Stimulated activated CD8-positive, alpha-beta memory T cell treated with anti-CD3 and anti-CD28 coated beads, Interleukin-7, amount 100 ng/mL, for 1 hour (primary cell): ENCODE results near the gene LANCL1.

Experiments used
- DNase-seq, 2 donors: peaks; one replicate each; pipeline ENCODE4 v3.0.0-alpha.2; 2020; ENCODE audit warnings: low read depth in 2 of 2

The LANCL1 gene, protein sequence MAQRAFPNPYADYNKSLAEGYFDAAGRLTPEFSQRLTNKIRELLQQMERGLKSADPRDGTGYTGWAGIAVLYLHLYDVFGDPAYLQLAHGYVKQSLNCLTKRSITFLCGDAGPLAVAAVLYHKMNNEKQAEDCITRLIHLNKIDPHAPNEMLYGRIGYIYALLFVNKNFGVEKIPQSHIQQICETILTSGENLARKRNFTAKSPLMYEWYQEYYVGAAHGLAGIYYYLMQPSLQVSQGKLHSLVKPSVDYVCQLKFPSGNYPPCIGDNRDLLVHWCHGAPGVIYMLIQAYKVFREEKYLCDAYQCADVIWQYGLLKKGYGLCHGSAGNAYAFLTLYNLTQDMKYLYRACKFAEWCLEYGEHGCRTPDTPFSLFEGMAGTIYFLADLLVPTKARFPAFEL

GRCh38 chr2:210476194-210477128 lies at the start of gene LANCL1:
Gene LANCL1, minus strand, starts transcription at chr2:210476759. Its CDS starts 363 bp downstream, at chr2:210476396.
- peak; percentile 57 to 65 for DNase-seq

GRCh38 chr2:210524533-210524932 lies 48.0 kb upstream of the LANCL1 start:
- no peak for DNase-seq

DNA sequence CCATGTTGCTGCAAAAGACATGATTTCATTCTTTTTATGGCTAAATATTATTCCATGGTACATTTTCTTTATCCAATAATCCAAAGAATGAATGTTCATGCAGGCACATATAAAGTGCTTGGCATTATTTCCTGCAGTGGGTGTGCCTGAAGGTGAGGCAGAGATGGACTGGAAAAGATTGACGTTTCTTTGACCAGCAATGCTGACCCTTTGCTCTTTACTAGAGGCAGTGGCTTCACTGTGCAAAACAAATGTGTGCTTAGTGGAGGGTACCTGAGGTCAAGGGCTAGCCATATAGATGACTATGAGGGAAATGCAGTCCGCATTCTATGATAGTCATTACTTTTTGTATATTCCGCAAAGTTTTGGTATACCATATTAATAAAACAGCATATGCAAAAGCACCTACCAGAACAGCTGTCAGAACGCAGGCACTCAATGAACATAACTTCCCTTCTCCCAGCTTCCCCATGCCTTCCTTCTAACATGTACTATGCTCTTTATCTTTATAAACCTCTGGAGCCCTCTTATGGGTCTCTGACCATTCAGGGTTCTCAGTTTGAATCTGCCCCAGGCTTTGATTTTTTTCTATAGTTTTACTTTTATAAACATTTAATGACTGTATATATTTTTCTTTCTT lies 47.2 kb upstream of the LANCL1 start:
- no peak for DNase-seq

- DNase-seq: no peak
Measured at GRCh38 chr2:210522399-210522798, 45.8 kb upstream of the LANCL1 start.

DNA sequence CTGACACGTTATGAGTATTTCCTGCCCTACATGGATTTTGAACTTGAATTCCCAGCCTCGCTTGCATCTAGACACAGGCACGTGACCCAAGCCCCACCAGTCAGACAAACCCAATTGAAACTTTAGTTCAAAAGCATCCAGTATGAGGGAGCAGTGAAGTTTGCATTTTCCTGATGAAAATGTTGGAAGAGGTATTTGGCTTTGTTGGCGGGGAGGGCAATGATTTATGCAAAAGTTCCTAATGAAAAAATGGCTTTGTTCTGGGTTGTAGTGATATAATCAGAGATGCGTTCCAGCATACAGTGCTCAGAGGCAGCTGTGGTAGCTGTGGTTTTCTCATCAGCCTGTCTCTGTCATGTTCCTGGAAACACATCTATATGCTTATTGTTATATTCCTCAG lies 43.0 kb upstream of the LANCL1 start:
- DNase-seq: no peak

DNA sequence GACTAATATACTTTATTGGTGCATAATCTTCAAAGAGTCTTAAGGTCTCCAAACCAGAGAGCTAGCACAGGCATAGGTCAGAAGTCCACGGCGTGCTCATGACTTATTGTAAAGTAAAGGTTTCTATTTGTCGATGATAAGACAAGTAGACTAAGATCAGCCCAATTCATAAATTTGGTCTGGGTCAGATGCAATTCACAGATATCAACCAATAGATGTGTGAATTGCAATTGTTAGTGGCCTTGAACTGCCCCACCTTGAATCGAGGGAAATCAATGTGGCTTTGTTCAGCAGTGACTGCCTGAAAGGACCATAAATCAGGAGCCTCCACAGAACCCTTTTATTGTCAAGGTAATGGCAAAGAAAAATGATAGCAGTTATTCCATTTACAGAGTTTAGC lies 40.7 kb upstream of the LANCL1 start:
- no peak for DNase-seq

GRCh38 chr2:210515911-210516310 lies 39.4 kb upstream of the LANCL1 start:
- no peak for DNase-seq

DNA sequence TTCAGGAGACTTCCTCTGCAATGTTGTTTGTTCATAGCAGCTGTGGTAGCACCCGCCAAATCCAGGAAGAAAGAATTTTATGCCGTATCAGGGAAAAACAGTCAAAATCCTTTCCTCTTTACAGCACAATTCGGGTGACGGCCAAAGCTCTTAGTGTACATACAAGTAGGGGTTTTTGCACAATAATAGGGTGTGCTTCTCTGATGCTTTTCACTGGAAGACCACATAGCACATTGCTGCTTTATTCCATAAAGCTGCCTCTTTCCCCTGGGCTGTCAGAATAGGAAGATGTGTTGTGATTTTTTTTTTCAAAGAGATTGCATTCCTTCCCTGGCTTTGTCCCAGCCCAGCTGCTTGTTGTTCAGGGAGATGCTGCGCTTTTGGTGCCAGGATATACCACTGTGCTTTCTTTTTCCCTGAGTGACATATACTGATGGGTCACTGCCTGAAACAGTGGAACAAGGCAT lies 27.2 kb upstream of the LANCL1 start:
- DNase-seq: no peak

DNA sequence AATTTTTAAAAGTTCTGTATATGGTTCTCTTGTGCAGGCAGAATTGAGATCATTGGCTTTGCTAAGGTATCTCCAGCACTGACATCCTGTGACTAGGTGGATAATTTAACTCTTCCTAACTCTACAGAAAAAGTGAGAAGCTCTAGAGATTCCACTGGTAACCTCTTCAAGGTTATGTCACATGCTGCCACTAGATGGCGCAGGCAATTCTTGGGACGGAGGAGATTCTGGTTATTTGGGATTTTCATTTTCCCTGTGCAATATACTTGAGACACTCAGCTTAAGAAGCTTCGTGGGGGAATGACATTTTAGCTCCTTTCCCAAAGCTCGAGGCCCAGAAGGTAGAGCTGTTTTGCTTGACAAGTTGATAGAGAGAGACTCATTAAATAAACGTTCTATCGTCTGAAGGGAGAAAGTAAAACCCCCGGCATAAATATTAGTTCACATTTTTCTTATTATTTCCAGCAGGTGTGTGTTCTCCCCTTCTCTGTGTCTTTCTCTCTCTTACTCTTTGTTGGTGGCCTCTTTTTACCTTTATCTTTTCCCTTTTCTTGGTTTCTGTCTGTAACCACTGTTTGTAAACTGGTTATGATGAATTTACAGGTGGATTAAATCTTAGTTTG lies 26.6 kb upstream of the LANCL1 start:
- peak in 1 of 2 donors; percentile 3 for DNase-seq

DNA sequence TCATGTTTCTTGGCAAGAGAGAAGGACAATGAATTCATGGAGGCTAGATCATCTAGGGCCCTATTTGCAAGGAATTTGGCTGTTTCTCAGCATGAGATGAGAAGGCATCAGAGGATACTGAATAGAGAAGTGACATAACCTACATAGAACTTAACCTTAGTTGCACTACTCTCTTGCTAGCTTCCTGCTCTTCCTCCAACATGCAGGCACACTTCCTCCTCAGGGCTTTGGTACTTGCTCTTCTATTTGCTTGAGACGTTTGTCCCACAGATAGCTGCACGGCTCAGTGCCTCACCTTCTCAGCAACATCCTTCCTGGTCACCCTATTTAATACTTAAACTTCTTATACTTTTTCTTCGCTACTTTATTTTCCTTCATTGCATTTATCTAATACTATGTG lies 20.0 kb upstream of the LANCL1 start:
- DNase-seq: no peak

GRCh38 chr2:210493528-210493927 lies 17.0 kb upstream of the LANCL1 start:
- no peak for DNase-seq

GRCh38 chr2:210481601-210482175 lies 5.1 kb upstream of the LANCL1 start:
- no peak for DNase-seq

DNA sequence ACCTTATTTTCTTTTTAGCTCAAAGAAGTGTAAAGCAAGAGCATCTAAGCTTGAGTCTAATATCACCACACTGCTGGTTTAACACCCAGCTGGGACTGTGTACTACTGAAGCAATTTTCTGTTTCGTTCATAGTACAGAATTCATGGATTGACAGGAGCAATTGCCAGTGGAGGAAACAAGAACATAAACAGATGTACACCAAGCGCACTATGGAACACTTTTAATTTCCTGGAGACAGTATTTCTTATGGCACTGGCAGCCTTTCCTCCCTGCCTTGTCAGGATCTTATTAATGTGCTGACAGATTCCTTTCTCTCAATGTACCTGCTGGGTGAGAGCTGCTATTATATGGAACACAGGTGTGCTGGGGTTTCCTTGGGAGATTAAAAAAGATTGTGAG lies 4.2 kb upstream of the LANCL1 start:
- DNase-seq: no peak

DNA sequence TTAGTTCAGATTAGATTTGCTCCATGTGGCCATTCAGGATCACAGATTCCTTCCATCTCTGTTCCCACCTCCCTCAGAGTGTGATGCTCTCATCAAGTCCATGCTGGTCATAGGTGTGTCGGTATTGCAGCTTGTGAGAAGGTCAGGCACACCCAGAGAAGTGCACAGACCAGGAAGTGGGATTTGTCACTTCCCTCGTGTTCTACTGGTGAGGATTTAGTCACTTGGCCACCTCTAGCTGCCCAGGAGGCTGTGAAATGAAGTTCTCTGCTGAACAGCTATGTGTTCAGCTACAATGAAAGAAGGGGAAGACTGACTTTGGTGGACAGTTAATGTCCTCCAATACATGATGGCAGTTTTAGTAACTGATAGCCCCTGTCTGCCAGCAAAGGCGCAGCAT lies 3.5 kb upstream of the LANCL1 start:
- DNase-seq: no peak

GRCh38 chr2:210478661-210479060 lies 2.1 kb upstream of the LANCL1 start:
- no peak for DNase-seq

DNA sequence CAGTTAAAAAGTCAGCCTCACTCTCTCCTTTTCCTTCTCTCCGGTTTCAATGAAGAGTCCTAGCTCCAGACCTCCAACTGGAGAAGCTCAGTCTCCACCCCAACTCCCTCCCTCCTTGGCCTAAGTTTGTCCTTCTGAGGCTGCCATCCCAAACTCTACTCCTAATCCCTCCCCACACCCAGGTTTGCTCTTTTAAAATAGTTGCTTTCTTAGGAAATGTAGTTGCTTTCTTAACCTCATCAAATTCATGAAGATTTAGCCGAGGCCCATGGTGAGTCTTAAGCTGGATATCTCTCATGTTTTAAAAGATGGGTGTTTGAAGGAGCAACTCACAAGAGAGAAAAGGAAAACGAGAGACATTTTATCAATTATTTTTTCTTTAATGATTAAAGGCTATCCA lies 937 bp upstream of the LANCL1 start:
- DNase-seq: no peak

DNA sequence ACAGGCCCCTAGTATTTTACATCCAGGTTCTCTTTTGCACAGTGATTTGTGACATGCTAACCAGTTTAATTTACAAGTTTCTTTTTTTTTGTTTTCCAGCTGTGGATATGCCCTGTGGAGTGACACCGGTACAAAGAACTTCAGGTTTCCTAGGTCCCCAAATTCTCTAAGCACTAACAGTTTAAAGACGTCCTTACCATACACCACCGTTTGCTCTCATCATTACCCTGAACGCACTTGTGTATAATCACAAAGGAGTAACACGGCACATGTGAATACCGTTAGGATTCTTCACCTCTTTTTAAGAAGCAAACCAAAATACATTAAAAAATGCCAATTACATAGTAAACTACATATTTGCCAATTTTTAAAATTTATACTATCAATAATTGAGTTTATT lies 853 bp downstream of the LANCL1 start:
- DNase-seq: no peak

DNA sequence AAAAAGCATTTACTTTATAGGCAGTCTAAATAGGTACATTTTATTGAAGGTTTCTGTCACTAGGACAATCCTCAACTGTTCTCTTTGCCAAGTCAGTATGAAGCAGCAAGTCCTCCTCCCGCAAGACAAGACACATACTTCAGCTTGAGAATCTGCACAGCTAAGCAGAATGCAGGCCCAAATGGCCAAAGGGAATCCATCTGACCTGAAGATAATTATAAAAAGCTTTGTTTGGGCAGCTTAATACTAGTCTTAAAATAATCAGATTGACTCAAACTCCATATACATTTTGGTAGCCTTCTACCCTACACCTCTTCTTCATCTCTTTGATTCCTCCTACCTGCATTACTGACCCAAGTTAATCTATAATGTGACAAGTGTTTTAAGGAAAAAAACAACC lies 1.8 kb downstream of the LANCL1 start:
- no peak for DNase-seq

GRCh38 chr2:210461401-210461800 lies 15.2 kb downstream of the LANCL1 start:
- DNase-seq: no peak

DNA sequence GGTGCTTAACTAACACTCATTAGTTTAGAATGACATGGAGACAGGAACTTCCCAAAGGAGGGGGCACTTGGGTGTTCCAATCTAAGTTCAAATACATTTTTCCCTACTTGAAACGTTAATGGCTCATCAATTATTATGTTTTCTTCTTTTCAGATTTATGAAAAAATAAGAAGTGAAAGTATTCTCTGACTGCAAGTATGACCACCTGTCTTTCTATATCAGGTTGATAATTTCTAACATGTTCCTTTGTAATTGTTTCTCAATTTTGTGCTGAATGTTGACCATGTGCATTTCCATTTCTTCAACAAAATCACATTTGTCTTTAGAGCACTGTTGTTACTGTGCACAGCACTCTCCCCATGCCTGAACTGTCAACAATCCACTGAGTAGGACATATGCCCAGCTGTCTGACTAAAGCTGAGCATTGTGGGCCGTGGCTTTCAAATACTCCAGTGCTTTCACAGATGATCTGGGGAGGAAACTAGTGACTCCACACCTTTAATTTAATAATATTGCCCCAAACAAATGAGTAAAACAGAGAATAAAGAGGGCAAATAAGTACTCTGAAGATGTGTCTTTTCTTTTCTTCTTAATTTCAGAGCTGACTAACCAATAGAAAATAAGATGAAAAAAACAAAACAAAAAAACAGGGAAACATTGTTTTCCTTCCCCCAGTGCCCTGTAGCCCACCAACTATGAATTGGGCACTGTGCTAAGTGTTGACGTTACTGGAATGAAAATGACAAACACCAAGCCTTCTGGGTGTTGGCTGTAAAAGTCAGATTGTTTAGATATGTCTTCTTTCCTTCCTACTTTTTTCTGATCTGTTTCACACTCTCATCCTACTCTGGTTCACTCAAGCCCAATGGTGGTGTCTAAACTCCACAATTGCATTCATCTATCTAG lies 16.0 kb downstream of the LANCL1 start:
- no peak for DNase-seq
